HepG2 (cell line): ENCODE measurements around the gene CCDC201. TPM values are rescaled to one million over a fixed set of nuclear protein-coding genes. Genes with fewer than 3 reads are reported as not detected.

Source experiments
- ATF7 ChIP-seq, 2 experiments: fragments of 450-650 bp in 1 of 2; sonication (generic) in 1 of 2; formaldehyde crosslinking in 1 of 2; IDR thresholded peaks; 2 replicates each; pipeline versions ENCODE4 v1.4.0 to v1.6.1; 2016 to 2020; ENCODE audit warnings: antibody characterized with exemption in 1 of 2, mild to moderate bottlenecking in 1 of 2, missing genetic modification reagents in 1 of 2
- HNRNPLL ChIP-seq: fragments of 200-400 bp; formaldehyde crosslinking; IDR thresholded peaks from 2 replicates; pipeline ENCODE4 v1.6.1; 2017; ENCODE audit warnings: mild to moderate bottlenecking, low read depth, low read length; ENCODE audit not compliant: poor library complexity, severe bottlenecking
- HOXA9 ChIP-seq: sonication (generic); formaldehyde crosslinking; IDR thresholded peaks from 2 replicates; pipeline ENCODE4 v1.8.1; 2022; ENCODE audit warnings: missing genetic modification reagents, mild to moderate bottlenecking, moderate library complexity, borderline replicate concordance
- JUND ChIP-seq: sonication (generic); formaldehyde crosslinking; IDR thresholded peaks from 2 replicates; pipeline ENCODE4 v1.8.0; 2022; ENCODE audit warnings: mild to moderate bottlenecking, missing genetic modification reagents
- MXI1 ChIP-seq: IDR thresholded peaks from 3 replicates; pipeline ENCODE4 v1.6.1; 2012; ENCODE audit warnings: low read depth, low read length, inconsistent platforms, borderline replicate concordance
- PLRG1 ChIP-seq: fragments of 450-650 bp; conservative IDR thresholded peaks from 2 replicates; pipeline ENCODE4 v1.6.1; 2016
- REL ChIP-seq: sonication (generic); formaldehyde crosslinking; conservative IDR thresholded peaks from 2 replicates; pipeline ENCODE4 v1.8.0; 2022; ENCODE audit warnings: mild to moderate bottlenecking, missing genetic modification reagents, moderate library complexity
- REPIN1 ChIP-seq: sonication (generic); formaldehyde crosslinking; IDR thresholded peaks from 2 replicates; pipeline ENCODE4 v1.8.0; 2022; ENCODE audit warnings: missing genetic modification reagents, low read depth, mild to moderate bottlenecking, borderline replicate concordance
- RXRB ChIP-seq: IDR thresholded peaks from 2 replicates; pipeline ENCODE4 v1.6.1; 2016; ENCODE audit warnings: borderline replicate concordance, missing genetic modification reagents, missing compliant biosample characterization
- TAF1 ChIP-seq: sonication (generic); formaldehyde crosslinking; IDR thresholded peaks from 2 replicates; pipeline ENCODE4 v1.4.0; 2020; ENCODE audit warnings: missing genetic modification reagents
- ZBTB3 ChIP-seq: sonication (generic); formaldehyde crosslinking; IDR thresholded peaks from 2 replicates; pipeline ENCODE4 v1.4.0; 2020; ENCODE audit warnings: low read depth, mild to moderate bottlenecking, moderate library complexity, missing genetic modification reagents, borderline replicate concordance
- ZNF230 ChIP-seq: sonication (generic); formaldehyde crosslinking; IDR thresholded peaks from 2 replicates; pipeline ENCODE4 v1.4.0; 2020; ENCODE audit warnings: mild to moderate bottlenecking, missing genetic modification reagents
- ZNF331 ChIP-seq: sonication (generic); formaldehyde crosslinking; IDR thresholded peaks from 2 replicates; pipeline ENCODE4 v1.4.0; 2020; ENCODE audit warnings: missing genetic modification reagents
- ZNF496 ChIP-seq: sonication (generic); formaldehyde crosslinking; IDR thresholded peaks from 2 replicates; pipeline ENCODE4 v1.8.1; 2023; ENCODE audit warnings: mild to moderate bottlenecking, moderate library complexity, missing genetic modification reagents; ENCODE audit not compliant: insufficient replicate concordance
- ZNF652 ChIP-seq: IDR thresholded peaks from 2 replicates; pipeline ENCODE4 v1.6.1; 2016; ENCODE audit warnings: low read depth, borderline replicate concordance
- ZZZ3 ChIP-seq: sonication (generic); formaldehyde crosslinking; IDR thresholded peaks from 2 replicates; pipeline ENCODE4 v1.4.0; 2020; ENCODE audit warnings: missing genetic modification reagents, mild to moderate bottlenecking, borderline replicate concordance
- polyA plus RNA-seq, 8 experiments: library from polyadenylated mRNA; depleted of rRNA in 3 of 8; stranded (reverse) in 7 of 8; unstranded in 1 of 8; fragments of >200 nt; fragmentation: Illumina TruSeq in 4 of 8; extraction: Trizol in 4 of 8; gene quantifications; 2 replicates each; pipeline versions ENCODE4 v1.2.1 to v1.2.3, GENCODE V29; 2011 to 2016; ENCODE audit warnings: low read depth in 4 of 8, missing spikeins in 1 of 8, mixed read lengths in 1 of 8; ENCODE audit not compliant: insufficient read depth in 1 of 8
- total RNA-seq, 5 experiments: library from RNA; depleted of rRNA; stranded (reverse); fragments of >200 nt; fragmentation: Illumina TruSeq; extraction: Trizol; gene quantifications; 2 replicates each; pipeline ENCODE4 v1.2.3, GENCODE V29; 2016; ENCODE audit warnings: low read depth in 1 of 5
- TF ChIP-seq, protein P1 (sequence below): sonication (generic); formaldehyde crosslinking; IDR thresholded peaks from 2 replicates; pipeline ENCODE4 v1.4.0; 2020; ENCODE audit warnings: missing genetic modification reagents
- TF ChIP-seq, protein P2 (sequence below): IDR thresholded peaks from 2 replicates; pipeline ENCODE4 v1.6.1; 2016; ENCODE audit warnings: missing compliant biosample characterization, missing genetic modification reagents, borderline replicate concordance
- TF ChIP-seq, protein P3 (sequence below): sonication (generic); formaldehyde crosslinking; conservative IDR thresholded peaks from 2 replicates; pipeline ENCODE4 v1.8.0; 2022; ENCODE audit warnings: missing genetic modification reagents
- TF ChIP-seq, protein P4 (sequence below): sonication (generic); formaldehyde crosslinking; conservative IDR thresholded peaks from 2 replicates; pipeline ENCODE4 v1.4.0; 2020; ENCODE audit warnings: missing genetic modification reagents

CCDC201 gene
- total and polyA plus RNA-seq, 2 of the 13 experiments (the other 11 are each of a cell fraction or from before 2014, with no cell fraction given): 0.92 TPM; not detected in 1

DNA sequence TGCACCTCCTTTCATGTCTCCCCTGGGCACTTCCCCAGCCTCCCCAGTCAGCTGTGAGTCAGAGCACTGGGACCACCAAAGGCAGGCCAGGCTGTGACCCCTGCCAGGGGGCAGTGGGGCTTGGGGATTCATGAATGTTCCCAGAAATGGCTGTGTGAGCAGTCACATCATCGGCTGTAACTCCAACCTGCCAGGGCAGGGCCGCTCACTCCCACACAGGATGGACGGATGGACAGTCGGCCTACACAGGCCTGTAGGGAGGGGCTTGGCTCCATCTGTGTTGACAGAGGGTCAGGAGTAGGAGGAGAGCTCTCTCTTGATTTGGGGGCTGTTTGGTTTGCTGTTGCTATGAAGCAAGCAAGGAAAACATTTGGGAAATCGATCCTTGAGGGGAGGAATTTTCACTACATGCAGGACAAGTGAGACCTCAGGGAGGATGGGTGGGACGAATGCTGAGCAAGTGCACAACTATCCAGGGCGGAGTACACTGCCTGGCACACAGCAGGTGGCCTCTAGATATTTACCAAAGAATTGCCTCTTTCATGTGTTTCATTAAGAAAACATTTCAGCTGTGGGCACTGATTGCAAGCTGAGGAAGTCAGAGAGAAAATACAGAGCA lies 12.5 kb upstream of the CCDC201 start (continued):
- TF ChIP-seq, protein P1, sequence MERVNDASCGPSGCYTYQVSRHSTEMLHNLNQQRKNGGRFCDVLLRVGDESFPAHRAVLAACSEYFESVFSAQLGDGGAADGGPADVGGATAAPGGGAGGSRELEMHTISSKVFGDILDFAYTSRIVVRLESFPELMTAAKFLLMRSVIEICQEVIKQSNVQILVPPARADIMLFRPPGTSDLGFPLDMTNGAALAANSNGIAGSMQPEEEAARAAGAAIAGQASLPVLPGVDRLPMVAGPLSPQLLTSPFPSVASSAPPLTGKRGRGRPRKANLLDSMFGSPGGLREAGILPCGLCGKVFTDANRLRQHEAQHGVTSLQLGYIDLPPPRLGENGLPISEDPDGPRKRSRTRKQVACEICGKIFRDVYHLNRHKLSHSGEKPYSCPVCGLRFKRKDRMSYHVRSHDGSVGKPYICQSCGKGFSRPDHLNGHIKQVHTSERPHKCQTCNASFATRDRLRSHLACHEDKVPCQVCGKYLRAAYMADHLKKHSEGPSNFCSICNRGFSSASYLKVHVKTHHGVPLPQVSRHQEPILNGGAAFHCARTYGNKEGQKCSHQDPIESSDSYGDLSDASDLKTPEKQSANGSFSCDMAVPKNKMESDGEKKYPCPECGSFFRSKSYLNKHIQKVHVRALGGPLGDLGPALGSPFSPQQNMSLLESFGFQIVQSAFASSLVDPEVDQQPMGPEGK (CRISPR knock-in tag): peak; percentile 96
- TF ChIP-seq ZNF230 (CRISPR knock-in tag) (0 out of 2 replicates have a peak, but pooled peaks have one; percentile 25), ZNF331 (CRISPR knock-in tag) (peak; percentile 92), ATF7 (IDR thresholded peaks at IDR 0.05) (no peak; the same call in 1 of the 2 replicates), ATF7 (CRISPR knock-in tag; IDR thresholded peaks at IDR 0.05) (peak; percentile 92), HNRNPLL (no peak), RXRB (peak; percentile 97), REL (CRISPR knock-in tag) (no peak), ZZZ3 (no peak), ZBTB3 (CRISPR knock-in tag) (peak; percentile 28; the same call in 1 of the 2 replicates), REPIN1 (CRISPR knock-in tag) (peak; percentile 93), ZNF652 (CRISPR knock-in tag) (0 out of 2 replicates have a peak, but pooled peaks have one; percentile 18), ZNF496 (CRISPR knock-in tag) (no peak), HOXA9 (CRISPR knock-in tag) (0 out of 2 replicates have a peak, but pooled peaks have one; percentile 15), PLRG1 (no peak), JUND (CRISPR knock-in tag) (peak; percentile 79), MXI1 (peak; percentile 69; the same call in 1 of the 3 replicates), TAF1 (CRISPR knock-in tag) (peak; percentile 47; the same call in 1 of the 2 replicates)
- TF ChIP-seq, protein P2, sequence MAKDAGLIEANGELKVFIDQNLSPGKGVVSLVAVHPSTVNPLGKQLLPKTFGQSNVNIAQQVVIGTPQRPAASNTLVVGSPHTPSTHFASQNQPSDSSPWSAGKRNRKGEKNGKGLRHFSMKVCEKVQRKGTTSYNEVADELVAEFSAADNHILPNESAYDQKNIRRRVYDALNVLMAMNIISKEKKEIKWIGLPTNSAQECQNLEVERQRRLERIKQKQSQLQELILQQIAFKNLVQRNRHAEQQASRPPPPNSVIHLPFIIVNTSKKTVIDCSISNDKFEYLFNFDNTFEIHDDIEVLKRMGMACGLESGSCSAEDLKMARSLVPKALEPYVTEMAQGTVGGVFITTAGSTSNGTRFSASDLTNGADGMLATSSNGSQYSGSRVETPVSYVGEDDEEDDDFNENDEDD (CRISPR knock-in tag): 0 out of 2 replicates have a peak, but pooled peaks have one; percentile 36
- TF ChIP-seq, protein P3, sequence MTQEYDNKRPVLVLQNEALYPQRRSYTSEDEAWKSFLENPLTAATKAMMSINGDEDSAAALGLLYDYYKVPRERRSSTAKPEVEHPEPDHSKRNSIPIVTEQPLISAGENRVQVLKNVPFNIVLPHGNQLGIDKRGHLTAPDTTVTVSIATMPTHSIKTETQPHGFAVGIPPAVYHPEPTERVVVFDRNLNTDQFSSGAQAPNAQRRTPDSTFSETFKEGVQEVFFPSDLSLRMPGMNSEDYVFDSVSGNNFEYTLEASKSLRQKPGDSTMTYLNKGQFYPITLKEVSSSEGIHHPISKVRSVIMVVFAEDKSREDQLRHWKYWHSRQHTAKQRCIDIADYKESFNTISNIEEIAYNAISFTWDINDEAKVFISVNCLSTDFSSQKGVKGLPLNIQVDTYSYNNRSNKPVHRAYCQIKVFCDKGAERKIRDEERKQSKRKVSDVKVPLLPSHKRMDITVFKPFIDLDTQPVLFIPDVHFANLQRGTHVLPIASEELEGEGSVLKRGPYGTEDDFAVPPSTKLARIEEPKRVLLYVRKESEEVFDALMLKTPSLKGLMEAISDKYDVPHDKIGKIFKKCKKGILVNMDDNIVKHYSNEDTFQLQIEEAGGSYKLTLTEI (CRISPR knock-in tag): no peak
- TF ChIP-seq, protein P4, sequence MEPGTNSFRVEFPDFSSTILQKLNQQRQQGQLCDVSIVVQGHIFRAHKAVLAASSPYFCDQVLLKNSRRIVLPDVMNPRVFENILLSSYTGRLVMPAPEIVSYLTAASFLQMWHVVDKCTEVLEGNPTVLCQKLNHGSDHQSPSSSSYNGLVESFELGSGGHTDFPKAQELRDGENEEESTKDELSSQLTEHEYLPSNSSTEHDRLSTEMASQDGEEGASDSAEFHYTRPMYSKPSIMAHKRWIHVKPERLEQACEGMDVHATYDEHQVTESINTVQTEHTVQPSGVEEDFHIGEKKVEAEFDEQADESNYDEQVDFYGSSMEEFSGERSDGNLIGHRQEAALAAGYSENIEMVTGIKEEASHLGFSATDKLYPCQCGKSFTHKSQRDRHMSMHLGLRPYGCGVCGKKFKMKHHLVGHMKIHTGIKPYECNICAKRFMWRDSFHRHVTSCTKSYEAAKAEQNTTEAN (CRISPR knock-in tag): peak; percentile 99
